ENCODE data around the gene EXOC1. TPM values are rescaled to one million over a fixed set of nuclear protein-coding genes. Genes with fewer than 3 reads are reported as not detected.

The EXOC1 gene
- total and polyA plus RNA-seq, 9 of the 15 experiments (the other 6 are each of a cell fraction or from before 2014, with no cell fraction given): 16.0 to 45.5 (median 26.2) TPM

DNA sequence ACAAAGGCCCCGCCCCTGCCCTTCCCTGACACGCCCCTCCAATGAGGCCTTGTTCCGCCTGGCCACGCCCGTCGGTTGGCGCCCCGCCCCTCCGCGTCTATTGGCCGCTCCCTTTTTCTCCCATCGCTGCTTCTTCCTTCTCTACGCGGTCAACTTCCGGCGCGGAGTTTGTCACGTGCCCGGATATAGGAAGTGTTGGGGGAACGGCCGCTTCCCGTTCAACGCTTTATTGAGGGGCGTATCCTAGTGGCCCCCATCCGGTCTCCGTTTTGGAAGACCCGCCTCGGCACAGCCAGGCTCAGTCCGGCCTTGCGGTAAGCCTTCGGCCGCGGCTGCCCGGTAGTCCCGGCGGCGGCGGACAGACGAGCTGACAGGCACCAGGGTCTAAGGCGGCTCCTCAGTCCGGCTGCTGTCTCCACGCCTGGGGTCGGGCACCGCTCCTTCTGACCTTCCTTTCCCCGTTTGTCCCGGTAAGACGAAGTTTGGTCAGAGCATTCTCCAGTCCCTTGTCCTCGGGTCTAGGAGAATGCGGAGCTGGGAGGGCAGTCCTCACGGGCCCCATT lies at the start of gene EXOC1 (continued):
- TF ChIP-seq TSC22D4 (tag; IDR thresholded peaks at IDR 0.05): no peak
- TF ChIP-seq, protein P1, sequence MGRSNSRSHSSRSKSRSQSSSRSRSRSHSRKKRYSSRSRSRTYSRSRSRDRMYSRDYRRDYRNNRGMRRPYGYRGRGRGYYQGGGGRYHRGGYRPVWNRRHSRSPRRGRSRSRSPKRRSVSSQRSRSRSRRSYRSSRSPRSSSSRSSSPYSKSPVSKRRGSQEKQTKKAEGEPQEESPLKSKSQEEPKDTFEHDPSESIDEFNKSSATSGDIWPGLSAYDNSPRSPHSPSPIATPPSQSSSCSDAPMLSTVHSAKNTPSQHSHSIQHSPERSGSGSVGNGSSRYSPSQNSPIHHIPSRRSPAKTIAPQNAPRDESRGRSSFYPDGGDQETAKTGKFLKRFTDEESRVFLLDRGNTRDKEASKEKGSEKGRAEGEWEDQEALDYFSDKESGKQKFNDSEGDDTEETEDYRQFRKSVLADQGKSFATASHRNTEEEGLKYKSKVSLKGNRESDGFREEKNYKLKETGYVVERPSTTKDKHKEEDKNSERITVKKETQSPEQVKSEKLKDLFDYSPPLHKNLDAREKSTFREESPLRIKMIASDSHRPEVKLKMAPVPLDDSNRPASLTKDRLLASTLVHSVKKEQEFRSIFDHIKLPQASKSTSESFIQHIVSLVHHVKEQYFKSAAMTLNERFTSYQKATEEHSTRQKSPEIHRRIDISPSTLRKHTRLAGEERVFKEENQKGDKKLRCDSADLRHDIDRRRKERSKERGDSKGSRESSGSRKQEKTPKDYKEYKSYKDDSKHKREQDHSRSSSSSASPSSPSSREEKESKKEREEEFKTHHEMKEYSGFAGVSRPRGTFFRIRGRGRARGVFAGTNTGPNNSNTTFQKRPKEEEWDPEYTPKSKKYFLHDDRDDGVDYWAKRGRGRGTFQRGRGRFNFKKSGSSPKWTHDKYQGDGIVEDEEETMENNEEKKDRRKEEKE (IDR thresholded peaks at IDR 0.05; ENCODE audit: borderline replicate concordance in 1 of 2, control insufficient read depth in 1 of 2, low read depth in 2 of 2, low read length in 1 of 2): no peak
- TF ChIP-seq ZNF133 (CRISPR knock-in tag; IDR thresholded peaks at IDR 0.05): no peak
- TF ChIP-seq NR1H2 (CRISPR knock-in tag; IDR thresholded peaks at IDR 0.05): no peak
- no peak for TF ChIP-seq NR3C1 (CRISPR knock-in tag; IDR thresholded peaks at IDR 0.05)
- no peak for TF ChIP-seq SRSF1 (IDR thresholded peaks at IDR 0.05; ENCODE audit: low read depth, low read length)
- TF ChIP-seq SAFB (IDR thresholded peaks at IDR 0.05; ENCODE audit: borderline replicate concordance, low read depth, low read length): no peak
- TF ChIP-seq, protein P2, sequence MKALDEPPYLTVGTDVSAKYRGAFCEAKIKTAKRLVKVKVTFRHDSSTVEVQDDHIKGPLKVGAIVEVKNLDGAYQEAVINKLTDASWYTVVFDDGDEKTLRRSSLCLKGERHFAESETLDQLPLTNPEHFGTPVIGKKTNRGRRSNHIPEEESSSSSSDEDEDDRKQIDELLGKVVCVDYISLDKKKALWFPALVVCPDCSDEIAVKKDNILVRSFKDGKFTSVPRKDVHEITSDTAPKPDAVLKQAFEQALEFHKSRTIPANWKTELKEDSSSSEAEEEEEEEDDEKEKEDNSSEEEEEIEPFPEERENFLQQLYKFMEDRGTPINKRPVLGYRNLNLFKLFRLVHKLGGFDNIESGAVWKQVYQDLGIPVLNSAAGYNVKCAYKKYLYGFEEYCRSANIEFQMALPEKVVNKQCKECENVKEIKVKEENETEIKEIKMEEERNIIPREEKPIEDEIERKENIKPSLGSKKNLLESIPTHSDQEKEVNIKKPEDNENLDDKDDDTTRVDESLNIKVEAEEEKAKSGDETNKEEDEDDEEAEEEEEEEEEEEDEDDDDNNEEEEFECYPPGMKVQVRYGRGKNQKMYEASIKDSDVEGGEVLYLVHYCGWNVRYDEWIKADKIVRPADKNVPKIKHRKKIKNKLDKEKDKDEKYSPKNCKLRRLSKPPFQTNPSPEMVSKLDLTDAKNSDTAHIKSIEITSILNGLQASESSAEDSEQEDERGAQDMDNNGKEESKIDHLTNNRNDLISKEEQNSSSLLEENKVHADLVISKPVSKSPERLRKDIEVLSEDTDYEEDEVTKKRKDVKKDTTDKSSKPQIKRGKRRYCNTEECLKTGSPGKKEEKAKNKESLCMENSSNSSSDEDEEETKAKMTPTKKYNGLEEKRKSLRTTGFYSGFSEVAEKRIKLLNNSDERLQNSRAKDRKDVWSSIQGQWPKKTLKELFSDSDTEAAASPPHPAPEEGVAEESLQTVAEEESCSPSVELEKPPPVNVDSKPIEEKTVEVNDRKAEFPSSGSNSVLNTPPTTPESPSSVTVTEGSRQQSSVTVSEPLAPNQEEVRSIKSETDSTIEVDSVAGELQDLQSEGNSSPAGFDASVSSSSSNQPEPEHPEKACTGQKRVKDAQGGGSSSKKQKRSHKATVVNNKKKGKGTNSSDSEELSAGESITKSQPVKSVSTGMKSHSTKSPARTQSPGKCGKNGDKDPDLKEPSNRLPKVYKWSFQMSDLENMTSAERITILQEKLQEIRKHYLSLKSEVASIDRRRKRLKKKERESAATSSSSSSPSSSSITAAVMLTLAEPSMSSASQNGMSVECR (CRISPR knock-in tag; IDR thresholded peaks at IDR 0.05): peak; percentile 74; the same call in 1 of the 2 replicates
- no peak for TF ChIP-seq POLR2AphosphoS2 (IDR thresholded peaks at IDR 0.05; ENCODE audit: low read length)
- TF ChIP-seq EWSR1 (IDR thresholded peaks at IDR 0.05; ENCODE audit: borderline replicate concordance, low read depth, partially characterized antibody): no peak
- peak; percentile 71 for TF ChIP-seq NFYB (IDR thresholded peaks at IDR 0.05; ENCODE audit: extremely low read depth, insufficient read length)
- TF ChIP-seq BRCA1 (IDR thresholded peaks at IDR 0.05): no peak
- no peak for TF ChIP-seq BRCA1 (CRISPR knock-in tag; IDR thresholded peaks at IDR 0.05)
- TF ChIP-seq, protein P3, sequence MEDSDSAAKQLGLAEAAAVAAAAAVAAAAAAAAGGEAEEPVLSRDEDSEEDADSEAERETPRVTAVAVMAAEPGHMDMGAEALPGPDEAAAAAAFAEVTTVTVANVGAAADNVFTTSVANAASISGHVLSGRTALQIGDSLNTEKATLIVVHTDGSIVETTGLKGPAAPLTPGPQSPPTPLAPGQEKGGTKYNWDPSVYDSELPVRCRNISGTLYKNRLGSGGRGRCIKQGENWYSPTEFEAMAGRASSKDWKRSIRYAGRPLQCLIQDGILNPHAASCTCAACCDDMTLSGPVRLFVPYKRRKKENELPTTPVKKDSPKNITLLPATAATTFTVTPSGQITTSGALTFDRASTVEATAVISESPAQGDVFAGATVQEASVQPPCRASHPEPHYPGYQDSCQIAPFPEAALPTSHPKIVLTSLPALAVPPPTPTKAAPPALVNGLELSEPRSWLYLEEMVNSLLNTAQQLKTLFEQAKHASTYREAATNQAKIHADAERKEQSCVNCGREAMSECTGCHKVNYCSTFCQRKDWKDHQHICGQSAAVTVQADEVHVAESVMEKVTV (CRISPR knock-in tag; IDR thresholded peaks at IDR 0.05): 0 out of 2 replicates have a peak, but pooled peaks have one; percentile 21
- TF ChIP-seq GATAD2A (IDR thresholded peaks at IDR 0.05): no peak
- TF ChIP-seq NFIX (CRISPR knock-in tag; IDR thresholded peaks at IDR 0.05; ENCODE audit: low read depth): no peak
- TF ChIP-seq, protein P4, sequence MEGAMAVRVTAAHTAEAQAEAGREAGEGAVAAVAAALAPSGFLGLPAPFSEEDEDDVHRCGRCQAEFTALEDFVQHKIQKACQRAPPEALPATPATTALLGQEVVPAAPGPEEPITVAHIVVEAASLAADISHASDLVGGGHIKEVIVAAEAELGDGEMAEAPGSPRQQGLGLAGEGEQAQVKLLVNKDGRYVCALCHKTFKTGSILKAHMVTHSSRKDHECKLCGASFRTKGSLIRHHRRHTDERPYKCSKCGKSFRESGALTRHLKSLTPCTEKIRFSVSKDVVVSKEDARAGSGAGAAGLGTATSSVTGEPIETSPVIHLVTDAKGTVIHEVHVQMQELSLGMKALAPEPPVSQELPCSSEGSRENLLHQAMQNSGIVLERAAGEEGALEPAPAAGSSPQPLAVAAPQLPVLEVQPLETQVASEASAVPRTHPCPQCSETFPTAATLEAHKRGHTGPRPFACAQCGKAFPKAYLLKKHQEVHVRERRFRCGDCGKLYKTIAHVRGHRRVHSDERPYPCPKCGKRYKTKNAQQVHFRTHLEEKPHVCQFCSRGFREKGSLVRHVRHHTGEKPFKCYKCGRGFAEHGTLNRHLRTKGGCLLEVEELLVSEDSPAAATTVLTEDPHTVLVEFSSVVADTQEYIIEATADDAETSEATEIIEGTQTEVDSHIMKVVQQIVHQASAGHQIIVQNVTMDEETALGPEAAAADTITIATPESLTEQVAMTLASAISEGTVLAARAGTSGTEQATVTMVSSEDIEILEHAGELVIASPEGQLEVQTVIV (CRISPR knock-in tag; IDR thresholded peaks at IDR 0.05; ENCODE audit: borderline replicate concordance): no peak

All from K562 (cell line).